Measurements from ENCODE around the gene APLNR.

APLNR gene

DNA sequence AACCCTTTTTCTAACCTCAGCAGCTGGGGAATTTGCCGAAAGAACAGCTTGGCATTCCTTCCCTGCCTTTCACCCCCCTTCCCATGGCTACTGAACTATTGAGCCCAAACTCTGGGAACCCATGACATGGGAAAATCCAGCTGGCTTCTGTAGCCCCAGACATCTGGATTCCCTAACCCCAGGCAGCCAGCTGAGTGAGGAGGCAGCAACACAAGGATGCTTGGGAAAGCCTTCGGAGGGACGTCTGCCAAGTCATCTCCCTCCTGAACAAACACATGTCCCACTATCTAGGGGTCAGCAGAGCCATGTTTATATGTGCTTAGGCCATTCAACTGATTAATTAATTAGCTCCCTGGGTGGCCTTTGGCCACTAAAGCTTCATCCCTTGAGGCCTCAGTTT, 33.7 kb downstream of the APLNR start:
- TF ChIP-seq, protein P1, sequence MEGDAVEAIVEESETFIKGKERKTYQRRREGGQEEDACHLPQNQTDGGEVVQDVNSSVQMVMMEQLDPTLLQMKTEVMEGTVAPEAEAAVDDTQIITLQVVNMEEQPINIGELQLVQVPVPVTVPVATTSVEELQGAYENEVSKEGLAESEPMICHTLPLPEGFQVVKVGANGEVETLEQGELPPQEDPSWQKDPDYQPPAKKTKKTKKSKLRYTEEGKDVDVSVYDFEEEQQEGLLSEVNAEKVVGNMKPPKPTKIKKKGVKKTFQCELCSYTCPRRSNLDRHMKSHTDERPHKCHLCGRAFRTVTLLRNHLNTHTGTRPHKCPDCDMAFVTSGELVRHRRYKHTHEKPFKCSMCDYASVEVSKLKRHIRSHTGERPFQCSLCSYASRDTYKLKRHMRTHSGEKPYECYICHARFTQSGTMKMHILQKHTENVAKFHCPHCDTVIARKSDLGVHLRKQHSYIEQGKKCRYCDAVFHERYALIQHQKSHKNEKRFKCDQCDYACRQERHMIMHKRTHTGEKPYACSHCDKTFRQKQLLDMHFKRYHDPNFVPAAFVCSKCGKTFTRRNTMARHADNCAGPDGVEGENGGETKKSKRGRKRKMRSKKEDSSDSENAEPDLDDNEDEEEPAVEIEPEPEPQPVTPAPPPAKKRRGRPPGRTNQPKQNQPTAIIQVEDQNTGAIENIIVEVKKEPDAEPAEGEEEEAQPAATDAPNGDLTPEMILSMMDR (IDR thresholded peaks at IDR 0.05; ENCODE audit: low read length) = no peak
- TF ChIP-seq EZH2 (IDR thresholded peaks at IDR 0.05; ENCODE audit: borderline replicate concordance, low read length) = no peak
- H2AFZ ChIP-seq (ENCODE audit: low read length) = no peak overlapping the region

DNA sequence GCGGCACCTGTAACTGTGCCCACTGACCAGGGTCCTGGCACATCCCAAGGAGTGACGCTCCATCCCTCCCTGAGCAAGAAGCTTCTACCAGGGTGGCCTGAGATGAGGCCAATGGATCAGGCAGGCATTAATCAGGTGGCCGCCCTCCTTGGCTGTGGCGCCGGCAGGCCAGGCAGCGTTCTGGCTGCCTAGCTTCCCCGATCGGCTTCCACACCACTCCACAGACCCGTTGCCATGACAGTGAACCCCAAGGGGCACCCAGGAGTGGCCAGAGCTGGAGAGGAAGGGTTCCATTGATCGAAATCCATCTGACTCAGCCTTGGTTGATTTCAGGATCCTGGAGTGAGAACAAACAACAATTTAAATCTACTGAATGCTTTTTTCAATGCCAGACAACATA, 34.8 kb downstream of the APLNR start:
- Histone ChIP-seq H3K4me3 (ENCODE audit: low read depth, low read length, poor library complexity, severe bottlenecking) (no peak overlapping the region), H2AFZ (ENCODE audit: low read length) (no peak overlapping the region), H3K36me3 (ENCODE audit: insufficient read depth, low read length) (no peaks in the 10 kb centered on the region), H4K20me1 (ENCODE audit: insufficient read depth, low read length) (no peaks in the 10 kb centered on the region), H3K4me1 (ENCODE audit: insufficient read depth, low read length, severe bottlenecking) (no peaks in the 10 kb centered on the region), H3K27ac (ENCODE audit: low read depth, low read length, poor library complexity, severe bottlenecking) (no peak overlapping the region), H3F3A (ENCODE audit: insufficient read depth, low read length) (no peaks in the 10 kb centered on the region), H3K27me3 (ENCODE audit: insufficient read depth, low read length) (no peaks in the 10 kb centered on the region), H3K79me2 (ENCODE audit: insufficient read depth, low read length) (no peaks in the 10 kb centered on the region), H3K9me2 (ENCODE audit: low read depth, low read length) (no peaks in the 10 kb centered on the region), H3K9me3 (ENCODE audit: low read length) (no peaks in the 10 kb centered on the region), H3K4me2 (ENCODE audit: low read length) (no peak overlapping the region), H3K9ac (ENCODE audit: low read length) (no peak overlapping the region)
- TF ChIP-seq EZH2 (IDR thresholded peaks at IDR 0.05; ENCODE audit: borderline replicate concordance, low read length) = no peak
- TF ChIP-seq, protein P1 (IDR thresholded peaks at IDR 0.05; ENCODE audit: low read length) = no peak

More for the DNA sequence above, 33.7 kb downstream of the APLNR start:
- Histone ChIP-seq H4K20me1 (ENCODE audit: insufficient read depth, low read length) (no peaks in the 10 kb centered on the region), H3K9ac (ENCODE audit: low read length) (no peak overlapping the region), H3F3A (ENCODE audit: insufficient read depth, low read length) (no peaks in the 10 kb centered on the region), H3K27ac (ENCODE audit: low read depth, low read length, poor library complexity, severe bottlenecking) (no peak overlapping the region), H3K9me3 (ENCODE audit: low read length) (no peaks in the 10 kb centered on the region), H3K27me3 (ENCODE audit: insufficient read depth, low read length) (no peaks in the 10 kb centered on the region), H3K4me2 (ENCODE audit: low read length) (no peak overlapping the region), H3K9me2 (ENCODE audit: low read depth, low read length) (no peaks in the 10 kb centered on the region), H3K4me1 (ENCODE audit: insufficient read depth, low read length, severe bottlenecking) (no peaks in the 10 kb centered on the region), H3K4me3 (ENCODE audit: low read depth, low read length, poor library complexity, severe bottlenecking) (no peak overlapping the region), H3K36me3 (ENCODE audit: insufficient read depth, low read length) (no peaks in the 10 kb centered on the region), H3K79me2 (ENCODE audit: insufficient read depth, low read length) (no peaks in the 10 kb centered on the region)

DNA sequence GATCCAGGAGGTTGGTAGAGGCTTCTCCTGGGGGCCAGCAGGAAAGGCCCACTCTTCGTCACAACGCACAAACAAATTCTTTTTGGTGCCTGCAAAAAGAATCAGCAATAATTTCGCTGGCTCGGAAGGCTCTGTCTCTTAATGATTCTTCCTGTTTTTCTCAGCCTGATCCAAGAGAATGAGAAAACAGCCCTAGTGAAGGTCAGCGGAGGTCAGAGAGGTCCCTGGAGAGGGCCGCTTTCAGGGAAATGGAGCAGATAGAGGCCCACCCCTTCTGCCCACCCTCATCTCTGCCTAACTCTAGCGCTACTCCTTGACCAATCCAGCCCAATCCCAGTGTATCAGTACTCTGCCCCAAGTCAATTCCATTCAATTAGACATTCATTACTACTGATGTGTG, 36.1 kb downstream of the APLNR start:
- Histone ChIP-seq H2AFZ (ENCODE audit: low read length) (no peak overlapping the region), H3K36me3 (ENCODE audit: insufficient read depth, low read length) (no peaks in the 10 kb centered on the region), H4K20me1 (ENCODE audit: insufficient read depth, low read length) (no peaks in the 10 kb centered on the region), H3K4me1 (ENCODE audit: insufficient read depth, low read length, severe bottlenecking) (no peaks in the 10 kb centered on the region), H3F3A (ENCODE audit: insufficient read depth, low read length) (no peaks in the 10 kb centered on the region), H3K27me3 (ENCODE audit: insufficient read depth, low read length) (no peaks in the 10 kb centered on the region), H3K9me2 (ENCODE audit: low read depth, low read length) (no peaks in the 10 kb centered on the region), H3K9ac (ENCODE audit: low read length) (no peak overlapping the region), H3K4me3 (ENCODE audit: low read depth, low read length, poor library complexity, severe bottlenecking) (no peak overlapping the region), H3K79me2 (ENCODE audit: insufficient read depth, low read length) (no peaks in the 10 kb centered on the region), H3K9me3 (ENCODE audit: low read length) (no peaks in the 10 kb centered on the region), H3K27ac (ENCODE audit: low read depth, low read length, poor library complexity, severe bottlenecking) (no peak overlapping the region), H3K4me2 (ENCODE audit: low read length) (no peak overlapping the region)
- no peak for TF ChIP-seq EZH2 (IDR thresholded peaks at IDR 0.05; ENCODE audit: borderline replicate concordance, low read length)
- TF ChIP-seq, protein P1 (IDR thresholded peaks at IDR 0.05; ENCODE audit: low read length) = no peak
